KMS-11 (cell line): ENCODE results near the gene STK24.

ENCODE experiments used
- H2AFZ ChIP-seq: fragments of 200-600 bp; sonication (generic); 2 replicates; pipeline ENCODE4 v1.6.1; 2016; ENCODE audit warnings: antibody characterized with exemption, mixed run types, low read depth
- H3K27ac ChIP-seq: fragments of 200-600 bp; sonication (generic); 2 replicates; pipeline ENCODE4 v1.6.1; 2016; ENCODE audit warnings: mild to moderate bottlenecking, mixed run types
- H3K27me3 ChIP-seq: fragments of 200-600 bp; sonication (generic); 2 replicates; pipeline ENCODE4 v1.6.1; 2017; ENCODE audit warnings: mild to moderate bottlenecking, low read depth, mixed run types, moderate library complexity; ENCODE audit not compliant: insufficient read depth
- H3K36me3 ChIP-seq: fragments of 200-600 bp; sonication (generic); 2 replicates; pipeline ENCODE4 v1.6.1; 2017; ENCODE audit warnings: mild to moderate bottlenecking, mixed run types; ENCODE audit not compliant: insufficient read depth
- H3K4me1 ChIP-seq: fragments of 200-600 bp; sonication (generic); 2 replicates; pipeline ENCODE4 v1.6.1; 2016; ENCODE audit warnings: mild to moderate bottlenecking, low read depth, mixed run types; ENCODE audit not compliant: poor library complexity, severe bottlenecking
- H3K4me2 ChIP-seq: fragments of 200-600 bp; sonication (generic); 2 replicates; pipeline ENCODE4 v1.7.0; 2016; ENCODE audit warnings: mild to moderate bottlenecking, mixed run types
- H3K4me3 ChIP-seq: fragments of 200-600 bp; sonication (generic); IDR thresholded peaks from 2 replicates; pipeline ENCODE4 v1.6.1; 2017; ENCODE audit warnings: low read depth, low read length, mixed read lengths; ENCODE audit not compliant: insufficient read depth
- H3K79me2 ChIP-seq: fragments of 200-600 bp; sonication (generic); 2 replicates; pipeline ENCODE4 v1.6.1; 2016; ENCODE audit warnings: low read depth, mixed run types; ENCODE audit not compliant: insufficient read depth
- H3K9ac ChIP-seq: fragments of 200-600 bp; sonication (generic); 2 replicates; pipeline ENCODE4 v1.6.1; 2016; ENCODE audit warnings: mild to moderate bottlenecking, mixed run types
- H4K20me1 ChIP-seq: fragments of 200-600 bp; sonication (generic); 2 replicates; pipeline ENCODE4 v1.6.1; 2016; ENCODE audit warnings: mild to moderate bottlenecking, mixed run types; ENCODE audit not compliant: insufficient read depth
- TF ChIP-seq, protein P1 (sequence below): fragments of 200-600 bp; sonication (generic); conservative IDR thresholded peaks from 2 replicates; pipeline ENCODE4 v1.6.1; 2017; ENCODE audit warnings: low read depth, mild to moderate bottlenecking, antibody characterized with exemption, low read length, moderate library complexity, mixed read lengths

STK24 gene

GRCh38 chr13:98438246-98439125 lies 138.4 kb downstream of the STK24 start:
- TF ChIP-seq, protein P1, sequence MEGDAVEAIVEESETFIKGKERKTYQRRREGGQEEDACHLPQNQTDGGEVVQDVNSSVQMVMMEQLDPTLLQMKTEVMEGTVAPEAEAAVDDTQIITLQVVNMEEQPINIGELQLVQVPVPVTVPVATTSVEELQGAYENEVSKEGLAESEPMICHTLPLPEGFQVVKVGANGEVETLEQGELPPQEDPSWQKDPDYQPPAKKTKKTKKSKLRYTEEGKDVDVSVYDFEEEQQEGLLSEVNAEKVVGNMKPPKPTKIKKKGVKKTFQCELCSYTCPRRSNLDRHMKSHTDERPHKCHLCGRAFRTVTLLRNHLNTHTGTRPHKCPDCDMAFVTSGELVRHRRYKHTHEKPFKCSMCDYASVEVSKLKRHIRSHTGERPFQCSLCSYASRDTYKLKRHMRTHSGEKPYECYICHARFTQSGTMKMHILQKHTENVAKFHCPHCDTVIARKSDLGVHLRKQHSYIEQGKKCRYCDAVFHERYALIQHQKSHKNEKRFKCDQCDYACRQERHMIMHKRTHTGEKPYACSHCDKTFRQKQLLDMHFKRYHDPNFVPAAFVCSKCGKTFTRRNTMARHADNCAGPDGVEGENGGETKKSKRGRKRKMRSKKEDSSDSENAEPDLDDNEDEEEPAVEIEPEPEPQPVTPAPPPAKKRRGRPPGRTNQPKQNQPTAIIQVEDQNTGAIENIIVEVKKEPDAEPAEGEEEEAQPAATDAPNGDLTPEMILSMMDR = no peak
- Histone ChIP-seq H3K9ac (no peak overlapping the region), H3K4me3 (no peak overlapping the region), H3K27ac (no peak overlapping the region), H3K4me1 (no peaks in the 10 kb centered on the region), H4K20me1 (no peaks in the 10 kb centered on the region), H3K36me3 (no peaks in the 10 kb centered on the region), H3K79me2 (no peaks in the 10 kb centered on the region), H3K4me2 (no peak overlapping the region), H2AFZ (no peak overlapping the region), H3K27me3 (no peaks in the 10 kb centered on the region)

DNA sequence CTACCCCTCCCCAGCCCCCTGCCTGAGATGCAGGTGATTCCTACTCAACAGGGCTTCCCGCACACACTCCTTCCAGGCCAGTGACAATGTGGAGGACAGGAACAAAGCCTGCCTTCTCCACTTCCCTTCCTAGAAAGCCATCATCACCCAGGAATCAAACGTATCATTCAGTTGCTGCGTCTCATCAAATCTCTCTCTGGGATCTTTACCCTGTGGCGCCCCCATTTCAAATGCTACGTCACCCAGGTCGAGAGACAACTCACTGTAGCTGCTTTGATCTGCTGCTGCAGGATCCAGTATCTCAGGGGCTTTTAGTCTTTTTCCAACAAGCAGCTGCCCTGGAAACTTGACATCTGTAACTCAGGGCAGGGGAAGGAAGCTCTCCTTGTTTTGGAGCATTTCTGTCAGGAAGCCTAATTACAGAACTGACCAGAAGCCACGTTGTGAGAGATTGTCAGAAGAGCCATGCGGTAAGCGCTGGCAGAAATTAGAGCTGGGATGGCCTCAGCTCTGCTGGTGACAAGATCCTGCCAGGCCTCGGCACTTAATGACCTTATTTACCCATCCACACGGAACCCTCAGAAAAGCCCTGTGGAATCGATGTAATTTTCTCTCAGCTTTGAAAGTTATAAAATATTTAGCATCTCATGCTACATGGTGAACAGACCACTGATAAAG lies 140.5 kb downstream of the STK24 start:
- Histone ChIP-seq H3K27me3 (no peaks in the 10 kb centered on the region), H3K27ac (no peak overlapping the region), H3K79me2 (no peaks in the 10 kb centered on the region), H2AFZ (no peak overlapping the region), H4K20me1 (no peaks in the 10 kb centered on the region), H3K4me1 (no peaks in the 10 kb centered on the region), H3K4me3 (no peak overlapping the region), H3K9ac (no peak overlapping the region), H3K4me2 (no peak overlapping the region), H3K36me3 (no peaks in the 10 kb centered on the region)
- TF ChIP-seq, protein P1 = no peak

- no peak overlapping the region for H3K4me2 ChIP-seq
- TF ChIP-seq, protein P1 = no peak
- no peak overlapping the region for H3K9ac ChIP-seq
Observed at GRCh38 chr13:98435376-98435775, 141.5 kb downstream of the STK24 start.

GRCh38 chr13:98434060-98434459 lies 142.8 kb downstream of the STK24 start:
- no peaks in the 10 kb centered on the region for H3K27me3 ChIP-seq
- H3K9ac ChIP-seq = no peak overlapping the region
- H4K20me1 ChIP-seq = no peaks in the 10 kb centered on the region
- H3K4me1 ChIP-seq = no peaks in the 10 kb centered on the region
- no peak overlapping the region for H3K4me3 ChIP-seq
- no peaks in the 10 kb centered on the region for H3K79me2 ChIP-seq
- no peaks in the 10 kb centered on the region for H3K36me3 ChIP-seq
- H3K4me2 ChIP-seq = no peak overlapping the region
- no peak overlapping the region for H2AFZ ChIP-seq
- no peak overlapping the region for H3K27ac ChIP-seq
- TF ChIP-seq, protein P1 = no peak

More at GRCh38 chr13:98435376-98435775, 141.5 kb downstream of the STK24 start:
- H3K79me2 ChIP-seq = no peaks in the 10 kb centered on the region
- H3K36me3 ChIP-seq = no peaks in the 10 kb centered on the region
- H3K27ac ChIP-seq = no peak overlapping the region
- no peaks in the 10 kb centered on the region for H3K4me1 ChIP-seq
- H4K20me1 ChIP-seq = no peaks in the 10 kb centered on the region
- H3K27me3 ChIP-seq = no peaks in the 10 kb centered on the region
- no peak overlapping the region for H3K4me3 ChIP-seq
- H2AFZ ChIP-seq = no peak overlapping the region
